KMS-11 (cell line): ENCODE measurements around the gene NRCAM.

Source experiments
- H2AFZ ChIP-seq: fragments of 200-600 bp; sonication (generic); 2 replicates; pipeline ENCODE4 v1.6.1; 2016; ENCODE audit warnings: antibody characterized with exemption, mixed run types, low read depth
- H3K27ac ChIP-seq: fragments of 200-600 bp; sonication (generic); 2 replicates; pipeline ENCODE4 v1.6.1; 2016; ENCODE audit warnings: mild to moderate bottlenecking, mixed run types
- H3K27me3 ChIP-seq: fragments of 200-600 bp; sonication (generic); 2 replicates; pipeline ENCODE4 v1.6.1; 2017; ENCODE audit warnings: mild to moderate bottlenecking, low read depth, mixed run types, moderate library complexity; ENCODE audit not compliant: insufficient read depth
- H3K36me3 ChIP-seq: fragments of 200-600 bp; sonication (generic); 2 replicates; pipeline ENCODE4 v1.6.1; 2017; ENCODE audit warnings: mild to moderate bottlenecking, mixed run types; ENCODE audit not compliant: insufficient read depth
- H3K4me1 ChIP-seq: fragments of 200-600 bp; sonication (generic); 2 replicates; pipeline ENCODE4 v1.6.1; 2016; ENCODE audit warnings: mild to moderate bottlenecking, low read depth, mixed run types; ENCODE audit not compliant: poor library complexity, severe bottlenecking
- H3K4me2 ChIP-seq: fragments of 200-600 bp; sonication (generic); 2 replicates; pipeline ENCODE4 v1.7.0; 2016; ENCODE audit warnings: mild to moderate bottlenecking, mixed run types
- H3K4me3 ChIP-seq: fragments of 200-600 bp; sonication (generic); IDR thresholded peaks from 2 replicates; pipeline ENCODE4 v1.6.1; 2017; ENCODE audit warnings: low read depth, low read length, mixed read lengths; ENCODE audit not compliant: insufficient read depth
- H3K79me2 ChIP-seq: fragments of 200-600 bp; sonication (generic); 2 replicates; pipeline ENCODE4 v1.6.1; 2016; ENCODE audit warnings: low read depth, mixed run types; ENCODE audit not compliant: insufficient read depth
- H3K9ac ChIP-seq: fragments of 200-600 bp; sonication (generic); 2 replicates; pipeline ENCODE4 v1.6.1; 2016; ENCODE audit warnings: mild to moderate bottlenecking, mixed run types
- H4K20me1 ChIP-seq: fragments of 200-600 bp; sonication (generic); 2 replicates; pipeline ENCODE4 v1.6.1; 2016; ENCODE audit warnings: mild to moderate bottlenecking, mixed run types; ENCODE audit not compliant: insufficient read depth
- CTCF ChIP-seq: fragments of 200-600 bp; sonication (generic); conservative IDR thresholded peaks from 2 replicates; pipeline ENCODE4 v1.6.1; 2017; ENCODE audit warnings: low read depth, mild to moderate bottlenecking, antibody characterized with exemption, low read length, moderate library complexity, mixed read lengths

Gene NRCAM

GRCh38 chr7:108099713-108100112 is 356.5 kb downstream of the NRCAM start:
- no peak for TF ChIP-seq CTCF
- H3K27ac ChIP-seq: no peak overlapping the region

GRCh38 chr7:108097703-108098102 is 358.5 kb downstream of the NRCAM start:
- H3K4me1 ChIP-seq: no peaks in the 10 kb centered on the region
- H3K9ac ChIP-seq: no peak overlapping the region
- H3K27ac ChIP-seq: no peak overlapping the region
- no peak overlapping the region for H3K4me2 ChIP-seq
- no peaks in the 10 kb centered on the region for H3K27me3 ChIP-seq
- H2AFZ ChIP-seq: no peak overlapping the region
- H3K36me3 ChIP-seq: no peaks in the 10 kb centered on the region
- H3K4me3 ChIP-seq: no peak overlapping the region
- no peaks in the 10 kb centered on the region for H4K20me1 ChIP-seq
- peak; percentile 48; the same call in 1 of the 2 replicates for TF ChIP-seq CTCF
- no peaks in the 10 kb centered on the region for H3K79me2 ChIP-seq

More at GRCh38 chr7:108099713-108100112, 356.5 kb downstream of the NRCAM start:
- Histone ChIP-seq H2AFZ (no peak overlapping the region), H3K4me3 (no peak overlapping the region), H3K36me3 (no peaks in the 10 kb centered on the region), H3K4me1 (no peaks in the 10 kb centered on the region), H3K27me3 (no peaks in the 10 kb centered on the region), H4K20me1 (no peaks in the 10 kb centered on the region), H3K9ac (no peak overlapping the region), H3K4me2 (no peak overlapping the region), H3K79me2 (no peaks in the 10 kb centered on the region)
